Measurements from ENCODE around the gene JPH2. TPM values are rescaled to one million over a fixed set of nuclear protein-coding genes. Genes with fewer than 3 reads are reported as not detected.

Gene JPH2
- total RNA-seq, 2 experiments from 2014 or later, result not detected

DNA sequence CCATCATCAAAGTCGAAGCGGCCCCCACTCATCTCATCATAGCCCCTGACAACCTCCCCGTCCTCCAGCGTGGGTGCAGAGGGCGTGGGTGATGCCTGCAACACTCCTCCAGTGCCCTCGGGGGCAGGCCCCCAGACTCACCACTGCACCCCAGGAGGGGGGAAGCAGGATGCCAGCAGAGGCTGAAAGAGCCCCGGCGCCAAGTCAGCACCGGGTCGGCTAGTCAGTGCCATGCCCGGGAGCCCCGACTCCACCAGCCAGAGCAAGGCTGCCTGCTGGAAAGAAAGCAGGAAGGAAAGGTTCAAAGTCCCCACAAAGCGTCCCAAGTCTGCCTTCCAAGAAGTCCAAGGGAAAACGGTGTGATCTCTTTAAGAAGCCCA is 324 bp downstream of the JPH2 start:
- Histone ChIP-seq H3K27ac (ENCODE audit: low read depth in 1 of 2, low read length in 2 of 2) (no peak overlapping the region), H3K27me3 (ENCODE audit: control insufficient read depth in 1 of 2, insufficient read depth in 2 of 2, low read length in 2 of 2) (peaks cover 31 to 57% of the 10 kb centered on the region in 2 experiments), H3K9me3 (ENCODE audit: control insufficient read depth in 1 of 2, insufficient read depth in 1 of 2, low read length in 2 of 2) (peaks cover 0 to 7% of the 10 kb centered on the region in 2 experiments), H3K36me3 (ENCODE audit: insufficient read depth, low read length) (no peaks in the 10 kb centered on the region), H3K4me1 (ENCODE audit: insufficient read depth, low read length) (peaks cover 18% of the 10 kb centered on the region), H3K4me3 (ENCODE audit: low read length) (no peak overlapping the region)
- Mint-ChIP-seq H3K4me1 (ENCODE audit: low read depth) (peaks cover 10% of the 10 kb centered on the region), H3K9me3 (no peaks in the 10 kb centered on the region), H3K4me3 (no peak overlapping the region), H3K27ac (no peak overlapping the region), H3K27me3 (peaks cover 79% of the 10 kb centered on the region), H3K36me3 (ENCODE audit: low read depth) (no peaks in the 10 kb centered on the region)
- CTCF ChIA-PET, result interaction anchor here (4.6 kb wide), 1 partner anchor 70 kb away, joined by 43 read pairs; no protein-coding TSS in a partner anchor
- intact Hi-C loops (cut with DNase I, micrococcal nuclease), result loop anchor here (5.0 kb wide), 2 partner anchors 34 to 439 kb away; no protein-coding TSS in a partner anchor
- POLR2A ChIA-PET, result no interaction called here
- TF ChIP-seq, protein P1, sequence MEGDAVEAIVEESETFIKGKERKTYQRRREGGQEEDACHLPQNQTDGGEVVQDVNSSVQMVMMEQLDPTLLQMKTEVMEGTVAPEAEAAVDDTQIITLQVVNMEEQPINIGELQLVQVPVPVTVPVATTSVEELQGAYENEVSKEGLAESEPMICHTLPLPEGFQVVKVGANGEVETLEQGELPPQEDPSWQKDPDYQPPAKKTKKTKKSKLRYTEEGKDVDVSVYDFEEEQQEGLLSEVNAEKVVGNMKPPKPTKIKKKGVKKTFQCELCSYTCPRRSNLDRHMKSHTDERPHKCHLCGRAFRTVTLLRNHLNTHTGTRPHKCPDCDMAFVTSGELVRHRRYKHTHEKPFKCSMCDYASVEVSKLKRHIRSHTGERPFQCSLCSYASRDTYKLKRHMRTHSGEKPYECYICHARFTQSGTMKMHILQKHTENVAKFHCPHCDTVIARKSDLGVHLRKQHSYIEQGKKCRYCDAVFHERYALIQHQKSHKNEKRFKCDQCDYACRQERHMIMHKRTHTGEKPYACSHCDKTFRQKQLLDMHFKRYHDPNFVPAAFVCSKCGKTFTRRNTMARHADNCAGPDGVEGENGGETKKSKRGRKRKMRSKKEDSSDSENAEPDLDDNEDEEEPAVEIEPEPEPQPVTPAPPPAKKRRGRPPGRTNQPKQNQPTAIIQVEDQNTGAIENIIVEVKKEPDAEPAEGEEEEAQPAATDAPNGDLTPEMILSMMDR (IDR thresholded peaks at IDR 0.05), result no peak
- DNase-seq (no peak), ATAC-seq (ENCODE audit: poor library complexity) (no peak)

DNA sequence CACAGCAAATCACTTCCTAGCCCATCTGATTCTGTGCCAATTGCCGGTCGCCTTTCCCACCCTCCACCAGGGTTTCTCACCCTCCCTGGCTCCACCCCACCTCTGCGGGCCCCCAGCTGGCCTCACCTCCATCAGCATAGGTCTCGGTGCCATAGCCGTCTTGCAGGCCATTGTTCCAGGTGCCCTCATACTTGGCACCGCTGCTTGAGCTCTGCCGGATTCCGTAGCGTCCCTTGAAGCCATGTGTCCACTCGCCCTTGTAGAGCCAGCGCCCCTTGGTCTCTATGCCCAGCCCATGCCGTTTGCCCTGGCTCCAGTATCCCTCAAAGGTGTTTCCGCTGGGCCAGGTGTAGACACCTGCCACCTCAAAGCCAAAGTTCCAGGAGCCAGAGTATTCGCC is 787 bp downstream of the JPH2 start:
- DNase-seq, result no peak
- Histone ChIP-seq H3K4me3 (ENCODE audit: low read length) (no peak overlapping the region), H3K36me3 (ENCODE audit: insufficient read depth, low read length) (no peaks in the 10 kb centered on the region), H3K27ac (ENCODE audit: low read depth in 1 of 2, low read length in 2 of 2) (no peak overlapping the region), H3K9me3 (ENCODE audit: control insufficient read depth in 1 of 2, insufficient read depth in 1 of 2, low read length in 2 of 2) (peaks cover 0 to 7% of the 10 kb centered on the region in 2 experiments), H3K27me3 (ENCODE audit: control insufficient read depth in 1 of 2, insufficient read depth in 2 of 2, low read length in 2 of 2) (peaks cover 33 to 61% of the 10 kb centered on the region in 2 experiments), H3K4me1 (ENCODE audit: insufficient read depth, low read length) (peaks cover 18% of the 10 kb centered on the region)
- intact Hi-C loops (cut with DNase I, micrococcal nuclease), result loop anchor here (5.0 kb wide), 2 partner anchors 34 to 439 kb away; no protein-coding TSS in a partner anchor
- ChIA-PET POLR2A (no interaction called here), CTCF (no interaction called here)
- H3K9me3 Mint-ChIP-seq, result no peaks in the 10 kb centered on the region
- no peaks in the 10 kb centered on the region for H3K36me3 Mint-ChIP-seq (ENCODE audit: low read depth)
- H3K27me3 Mint-ChIP-seq, result peaks cover 84% of the 10 kb centered on the region
- no peak overlapping the region for H3K27ac Mint-ChIP-seq
- H3K4me1 Mint-ChIP-seq (ENCODE audit: low read depth), result peaks cover 10% of the 10 kb centered on the region
- no peak for ATAC-seq (ENCODE audit: poor library complexity)
- TF ChIP-seq, protein P1 (IDR thresholded peaks at IDR 0.05), result no peak
- no peak overlapping the region for H3K4me3 Mint-ChIP-seq

DNA sequence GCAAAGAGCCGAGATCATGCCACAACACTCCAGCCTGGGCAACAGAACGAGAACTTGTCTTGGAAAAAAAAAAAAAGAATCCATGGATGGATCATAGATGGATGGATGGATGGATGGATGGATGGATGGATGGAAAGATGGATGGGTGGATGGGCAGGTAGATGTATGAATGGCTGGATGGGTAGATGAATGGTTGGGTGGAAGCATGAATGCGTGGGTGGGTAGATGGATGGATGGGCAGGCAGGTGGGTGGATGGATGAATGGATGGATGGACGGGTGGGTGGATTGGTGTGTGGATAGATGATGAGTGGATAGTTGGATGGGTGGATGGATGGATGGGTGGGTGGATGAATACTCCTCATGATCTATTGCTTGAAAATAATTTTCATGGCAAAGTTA is 1.4 kb downstream of the JPH2 start:
- intact Hi-C loops (cut with DNase I, micrococcal nuclease), result loop anchor here (5.0 kb wide), 2 partner anchors 33 to 438 kb away; no protein-coding TSS in a partner anchor
- H3K9me3 ChIP-seq (ENCODE audit: control insufficient read depth in 1 of 2, insufficient read depth in 1 of 2, low read length in 2 of 2), result peaks cover 0 to 7% of the 10 kb centered on the region in 2 experiments
- H3K36me3 Mint-ChIP-seq (ENCODE audit: low read depth), result no peaks in the 10 kb centered on the region
- H3K27me3 ChIP-seq (ENCODE audit: control insufficient read depth in 1 of 2, insufficient read depth in 2 of 2, low read length in 2 of 2), result peaks cover 33 to 61% of the 10 kb centered on the region in 2 experiments
- no peak overlapping the region for H3K4me3 ChIP-seq (ENCODE audit: low read length)
- peaks cover 18% of the 10 kb centered on the region for H3K4me1 ChIP-seq (ENCODE audit: insufficient read depth, low read length)
- ChIA-PET POLR2A (no interaction called here), CTCF (no interaction called here)
- H3K27me3 Mint-ChIP-seq, result peaks cover 86% of the 10 kb centered on the region
- H3K36me3 ChIP-seq (ENCODE audit: insufficient read depth, low read length), result no peaks in the 10 kb centered on the region
- H3K9me3 Mint-ChIP-seq, result no peaks in the 10 kb centered on the region
- TF ChIP-seq, protein P1 (IDR thresholded peaks at IDR 0.05), result no peak
- H3K4me1 Mint-ChIP-seq (ENCODE audit: low read depth), result peaks cover 10% of the 10 kb centered on the region
- no peak overlapping the region for H3K27ac Mint-ChIP-seq
- ATAC-seq (ENCODE audit: poor library complexity) (no peak), DNase-seq (no peak)
- no peak overlapping the region for H3K27ac ChIP-seq (ENCODE audit: low read depth in 1 of 2, low read length in 2 of 2)
- H3K4me3 Mint-ChIP-seq, result no peak overlapping the region

All from CD4-positive, alpha-beta T cell (primary cell).